Epithelial cell of esophagus (primary cell): ENCODE data around the gene STXBP3.

Experiments used
- DNase-seq: peaks from one replicate; pipeline ENCODE4 v3.0.0; 2010; ENCODE audit warnings: low read depth
- H3K4me3 ChIP-seq: 2 replicates; pipeline ENCODE4 v1.5.1; 2011; ENCODE audit warnings: mild to moderate bottlenecking, low read length, control low read depth
- CTCF ChIP-seq: IDR thresholded peaks from 2 replicates; pipeline ENCODE4 v1.5.1; 2011; ENCODE audit warnings: low read depth, mild to moderate bottlenecking, low read length, control low read depth, inconsistent platforms; ENCODE audit not compliant: insufficient read depth; ENCODE audit errors: missing control alignments

STXBP3 gene

GRCh38 chr1:108706643-108707042 lies 39.8 kb upstream of the STXBP3 start:
- no peak for TF ChIP-seq CTCF
- no peak overlapping the region for H3K4me3 ChIP-seq
- no peak for DNase-seq

GRCh38 chr1:108708691-108709660 lies 37.5 kb upstream of the STXBP3 start:
- H3K4me3 ChIP-seq: no peak overlapping the region
- no peak for TF ChIP-seq CTCF
- DNase-seq: no peak

- H3K4me3 ChIP-seq: no peak within 1 kb of the TSS
- TF ChIP-seq CTCF: no peak
- DNase-seq: no peak
Observed at GRCh38 chr1:108712606-108713150, 33.8 kb upstream of the STXBP3 start, which contains the start of gene FNDC7. Gene FNDC7, plus strand, starts transcription at chr1:108712908. Its CDS starts 26 bp downstream, at chr1:108712934.

GRCh38 chr1:108715932-108716331 lies 30.5 kb upstream of the STXBP3 start:
- TF ChIP-seq CTCF: no peak
- no peak for DNase-seq
- no peak overlapping the region for H3K4me3 ChIP-seq

GRCh38 chr1:108716437-108717230 lies 29.8 kb upstream of the STXBP3 start:
- DNase-seq: no peak
- no peak for TF ChIP-seq CTCF
- H3K4me3 ChIP-seq: no peak overlapping the region

- TF ChIP-seq CTCF: no peak
- H3K4me3 ChIP-seq: no peak overlapping the region
- DNase-seq: no peak
Observed at GRCh38 chr1:108717774-108718316, 28.6 kb upstream of the STXBP3 start.
